ENCODE measurements around the gene OR2C1. TPM values are rescaled to one million over a fixed set of nuclear protein-coding genes. Genes with fewer than 3 reads are reported as not detected.

Gene OR2C1
- polyA plus RNA-seq, 1 donor from 2014 or later: not detected

- no peak overlapping the region for H2AFZ ChIP-seq (ENCODE audit: low read depth, low read length)
- no peaks in the 10 kb centered on the region for H3K36me3 ChIP-seq (ENCODE audit: insufficient read depth, low read length)
- no peaks in the 10 kb centered on the region for H3F3A ChIP-seq (ENCODE audit: insufficient read depth, low read length, poor library complexity, severe bottlenecking)
- no peak overlapping the region for H3K4me2 ChIP-seq (ENCODE audit: low read length)
- no peak overlapping the region for H3K27ac ChIP-seq (ENCODE audit: low read length)
- H3K4me3 ChIP-seq (ENCODE audit: low read length): no peak overlapping the region
- no peak for TF ChIP-seq MXI1 (conservative IDR thresholded peaks at IDR 0.05; ENCODE audit: poor library complexity, severe bottlenecking)
- no peaks in the 10 kb centered on the region for H3K27me3 ChIP-seq (ENCODE audit: insufficient read depth, low read depth, low read length)
- H3K79me2 ChIP-seq (replicated peaks; ENCODE audit: insufficient read depth, low read length): no peaks in the 10 kb centered on the region
- no peaks in the 10 kb centered on the region for H3K9me2 ChIP-seq (ENCODE audit: insufficient read depth, low read length)
- no peak overlapping the region for H3K9ac ChIP-seq (ENCODE audit: low read length)
- no peaks in the 10 kb centered on the region for H4K20me1 ChIP-seq (ENCODE audit: insufficient read depth)
- no peaks in the 10 kb centered on the region for H3K9me3 ChIP-seq (ENCODE audit: low read length)
Observed at GRCh38 chr16:3362931-3363330, 7.2 kb downstream of the OR2C1 start.

DNA sequence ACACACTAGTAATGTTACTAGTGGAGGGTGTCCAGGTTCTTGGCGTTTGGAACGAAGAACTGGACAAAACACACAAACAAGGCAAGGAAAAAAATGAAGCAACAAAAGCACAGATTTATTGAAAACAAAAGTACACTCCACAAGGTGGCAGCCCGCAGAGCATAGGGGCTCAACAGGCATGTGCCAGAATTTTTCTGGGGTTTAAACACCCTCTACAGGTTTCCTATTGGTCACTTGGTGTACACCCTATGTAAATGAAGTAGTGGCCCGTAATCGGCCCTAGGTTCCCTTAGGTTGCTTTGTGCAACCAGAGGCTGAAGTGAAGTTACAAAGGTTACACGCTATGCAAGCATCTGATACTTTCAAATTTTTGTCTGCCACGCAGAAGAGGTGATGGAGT, 8.1 kb downstream of the OR2C1 start:
- Histone ChIP-seq H3K27ac (ENCODE audit: low read length) (no peak overlapping the region), H2AFZ (ENCODE audit: low read depth, low read length) (no peak overlapping the region), H3K9ac (ENCODE audit: low read length) (no peak overlapping the region), H3K4me3 (ENCODE audit: low read length) (no peak overlapping the region), H3F3A (ENCODE audit: insufficient read depth, low read length, poor library complexity, severe bottlenecking) (no peaks in the 10 kb centered on the region), H4K20me1 (ENCODE audit: insufficient read depth) (no peaks in the 10 kb centered on the region), H3K4me2 (ENCODE audit: low read length) (no peak overlapping the region), H3K27me3 (ENCODE audit: insufficient read depth, low read depth, low read length) (no peaks in the 10 kb centered on the region), H3K9me2 (ENCODE audit: insufficient read depth, low read length) (no peaks in the 10 kb centered on the region), H3K36me3 (ENCODE audit: insufficient read depth, low read length) (no peaks in the 10 kb centered on the region), H3K79me2 (replicated peaks; ENCODE audit: insufficient read depth, low read length) (no peaks in the 10 kb centered on the region), H3K9me3 (ENCODE audit: low read length) (no peaks in the 10 kb centered on the region)
- TF ChIP-seq TAF1 (IDR thresholded peaks at IDR 0.05; ENCODE audit: low read depth) (no peak), POLR2AphosphoS5 (IDR thresholded peaks at IDR 0.05) (no peak), EZH2 (IDR thresholded peaks at IDR 0.05; ENCODE audit: borderline replicate concordance, insufficient read depth, low read length, poor library complexity, severe bottlenecking) (no peak), MXI1 (conservative IDR thresholded peaks at IDR 0.05; ENCODE audit: poor library complexity, severe bottlenecking) (no peak), RAD21 (conservative IDR thresholded peaks at IDR 0.05) (no peak), CTCF (IDR thresholded peaks at IDR 0.05; ENCODE audit: poor library complexity, severe bottlenecking) (no peak), EP300 (conservative IDR thresholded peaks at IDR 0.05; ENCODE audit: poor library complexity, severe bottlenecking) (no peak), SMC3 (conservative IDR thresholded peaks at IDR 0.05; ENCODE audit: poor library complexity) (no peak)

DNA sequence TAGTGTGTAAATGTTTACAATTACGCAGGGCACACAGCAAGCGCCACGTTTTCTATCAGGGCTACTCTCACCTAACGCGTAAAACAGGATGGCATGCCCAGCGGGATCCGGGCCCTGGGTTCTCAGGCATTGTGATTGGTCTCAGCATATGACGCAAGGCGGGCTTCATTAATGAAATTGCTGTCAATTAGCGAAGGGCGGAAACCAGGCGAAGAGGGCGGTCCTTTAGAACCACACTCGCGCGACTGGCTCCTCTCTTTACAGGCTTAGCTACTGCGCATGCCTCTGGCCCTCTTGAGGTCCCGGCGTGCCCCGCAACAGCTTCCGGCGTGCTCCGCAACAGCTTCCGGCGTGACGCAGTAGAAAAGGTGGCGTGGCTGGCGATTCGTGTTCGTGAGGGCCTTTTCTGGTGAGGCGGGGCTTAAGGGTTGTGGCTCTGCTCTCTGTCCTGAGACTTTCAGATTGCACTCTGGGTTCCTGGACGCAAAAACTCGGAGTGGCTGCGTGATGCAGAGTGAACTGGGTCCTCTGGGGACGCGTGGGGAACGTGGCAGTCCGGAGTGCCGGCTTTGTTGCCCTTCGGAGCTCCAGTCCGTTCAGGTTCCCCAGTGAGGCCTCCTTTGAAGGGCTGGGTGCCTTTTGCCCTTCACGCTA, 9.2 kb downstream of the OR2C1 start:
- Histone ChIP-seq H2AFZ (ENCODE audit: low read depth, low read length) (no peak overlapping the region), H3K9ac (ENCODE audit: low read length) (no peak overlapping the region), H3K4me2 (ENCODE audit: low read length) (no peak overlapping the region), H4K20me1 (ENCODE audit: insufficient read depth) (no peaks in the 10 kb centered on the region), H3K9me2 (ENCODE audit: insufficient read depth, low read length) (no peaks in the 10 kb centered on the region), H3K36me3 (ENCODE audit: insufficient read depth, low read length) (no peaks in the 10 kb centered on the region), H3F3A (ENCODE audit: insufficient read depth, low read length, poor library complexity, severe bottlenecking) (no peaks in the 10 kb centered on the region), H3K27me3 (ENCODE audit: insufficient read depth, low read depth, low read length) (no peaks in the 10 kb centered on the region), H3K79me2 (replicated peaks; ENCODE audit: insufficient read depth, low read length) (no peaks in the 10 kb centered on the region), H3K4me3 (ENCODE audit: low read length) (no peak overlapping the region), H3K9me3 (ENCODE audit: low read length) (no peaks in the 10 kb centered on the region), H3K27ac (ENCODE audit: low read length) (no peak overlapping the region)
- TF ChIP-seq EP300 (conservative IDR thresholded peaks at IDR 0.05; ENCODE audit: poor library complexity, severe bottlenecking) (no peak), RAD21 (conservative IDR thresholded peaks at IDR 0.05) (no peak), EZH2 (IDR thresholded peaks at IDR 0.05; ENCODE audit: borderline replicate concordance, insufficient read depth, low read length, poor library complexity, severe bottlenecking) (no peak), REST (IDR thresholded peaks at IDR 0.05; ENCODE audit: borderline replicate concordance) (no peak), POLR2AphosphoS5 (IDR thresholded peaks at IDR 0.05) (no peak), MXI1 (conservative IDR thresholded peaks at IDR 0.05; ENCODE audit: poor library complexity, severe bottlenecking) (no peak), TAF1 (IDR thresholded peaks at IDR 0.05; ENCODE audit: low read depth) (no peak), SMC3 (conservative IDR thresholded peaks at IDR 0.05; ENCODE audit: poor library complexity) (no peak), CTCF (IDR thresholded peaks at IDR 0.05; ENCODE audit: poor library complexity, severe bottlenecking) (no peak)
